Measurements from ENCODE around the gene PLEKHA1.

The PLEKHA1 gene

GRCh38 chr10:122419876-122420623 lies 45.5 kb downstream of the PLEKHA1 start:
- DNase-seq (ENCODE audit: low spot score), result no peak
- TF ChIP-seq, protein P1, sequence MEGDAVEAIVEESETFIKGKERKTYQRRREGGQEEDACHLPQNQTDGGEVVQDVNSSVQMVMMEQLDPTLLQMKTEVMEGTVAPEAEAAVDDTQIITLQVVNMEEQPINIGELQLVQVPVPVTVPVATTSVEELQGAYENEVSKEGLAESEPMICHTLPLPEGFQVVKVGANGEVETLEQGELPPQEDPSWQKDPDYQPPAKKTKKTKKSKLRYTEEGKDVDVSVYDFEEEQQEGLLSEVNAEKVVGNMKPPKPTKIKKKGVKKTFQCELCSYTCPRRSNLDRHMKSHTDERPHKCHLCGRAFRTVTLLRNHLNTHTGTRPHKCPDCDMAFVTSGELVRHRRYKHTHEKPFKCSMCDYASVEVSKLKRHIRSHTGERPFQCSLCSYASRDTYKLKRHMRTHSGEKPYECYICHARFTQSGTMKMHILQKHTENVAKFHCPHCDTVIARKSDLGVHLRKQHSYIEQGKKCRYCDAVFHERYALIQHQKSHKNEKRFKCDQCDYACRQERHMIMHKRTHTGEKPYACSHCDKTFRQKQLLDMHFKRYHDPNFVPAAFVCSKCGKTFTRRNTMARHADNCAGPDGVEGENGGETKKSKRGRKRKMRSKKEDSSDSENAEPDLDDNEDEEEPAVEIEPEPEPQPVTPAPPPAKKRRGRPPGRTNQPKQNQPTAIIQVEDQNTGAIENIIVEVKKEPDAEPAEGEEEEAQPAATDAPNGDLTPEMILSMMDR (IDR thresholded peaks at IDR 0.05), result no peak
- H3K27ac ChIP-seq, result no peak overlapping the region

GRCh38 chr10:122420624-122421007 lies 46.1 kb downstream of the PLEKHA1 start:
- TF ChIP-seq, protein P1 (IDR thresholded peaks at IDR 0.05), result no peak
- Histone ChIP-seq H3K4me3 (no peak overlapping the region), H3K27ac (no peak overlapping the region)
- DNase-seq (ENCODE audit: low spot score), result no peak

More at GRCh38 chr10:122419876-122420623, 45.5 kb downstream of the PLEKHA1 start:
- no peak overlapping the region for H3K4me3 ChIP-seq

- TF ChIP-seq, protein P1 (IDR thresholded peaks at IDR 0.05), result no peak
- H3K27ac ChIP-seq, result no peak overlapping the region
- H3K4me3 ChIP-seq, result no peak overlapping the region
- no peak for DNase-seq (ENCODE audit: low spot score)
These were observed 46.6 kb downstream of the PLEKHA1 start for GRCh38 chr10:122421054-122421625.

DNA sequence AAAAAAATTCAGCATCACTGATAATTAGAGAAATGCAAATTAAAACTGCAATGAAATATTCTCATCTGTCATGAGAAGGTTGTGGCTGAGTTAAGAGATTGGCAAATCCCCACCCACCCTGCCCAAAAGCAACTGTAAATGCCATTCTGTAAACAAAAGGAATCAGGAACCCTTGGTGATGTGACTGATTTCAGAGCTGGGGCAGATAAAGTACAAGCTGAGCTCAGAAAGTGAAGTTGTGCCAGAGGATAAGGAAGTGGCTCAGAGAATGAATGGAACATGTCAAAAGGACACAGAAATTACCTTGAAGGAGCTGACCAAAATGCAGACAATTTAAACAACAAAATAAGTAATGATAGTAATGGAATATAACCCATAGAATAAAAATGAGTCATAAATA lies 47.2 kb downstream of the PLEKHA1 start:
- TF ChIP-seq, protein P1 (IDR thresholded peaks at IDR 0.05), result no peak
- Histone ChIP-seq H3K4me3 (no peak overlapping the region), H3K27ac (no peak overlapping the region)
- DNase-seq (ENCODE audit: low spot score), result no peak

GRCh38 chr10:122422266-122422989 lies 47.9 kb downstream of the PLEKHA1 start:
- TF ChIP-seq, protein P1 (IDR thresholded peaks at IDR 0.05), result no peak
- no peak overlapping the region for H3K27ac ChIP-seq

DNA sequence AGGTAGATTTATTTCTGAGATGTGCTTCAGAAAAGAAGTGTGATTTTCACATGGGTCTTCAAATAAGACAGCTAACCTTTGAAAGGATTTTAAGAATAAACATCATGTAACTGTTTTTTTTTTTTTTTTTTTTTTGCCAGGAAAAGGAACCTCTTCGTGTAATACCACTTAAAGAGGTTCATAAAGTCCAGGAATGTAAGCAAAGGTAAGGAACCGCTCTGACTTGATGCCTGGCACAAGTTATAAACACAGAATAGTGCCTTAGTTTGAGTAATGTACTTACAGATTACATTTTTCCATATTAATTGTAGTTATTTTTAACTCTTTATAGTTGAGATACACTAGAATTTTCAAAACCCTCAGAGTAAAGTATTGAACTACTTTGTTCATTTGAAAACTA lies 49.6 kb downstream of the PLEKHA1 start:
- no peak for DNase-seq (ENCODE audit: low spot score)
- TF ChIP-seq, protein P1 (IDR thresholded peaks at IDR 0.05), result no peak
- Histone ChIP-seq H3K27ac (no peak overlapping the region), H3K4me3 (no peak overlapping the region)

More at GRCh38 chr10:122422266-122422989, 47.9 kb downstream of the PLEKHA1 start:
- no peak for DNase-seq (ENCODE audit: low spot score)
- no peak overlapping the region for H3K4me3 ChIP-seq
